Measurements from ENCODE around the gene CUL2. TPM values are rescaled to one million over a fixed set of nuclear protein-coding genes. Genes with fewer than 3 reads are reported as not detected.

Gene CUL2
- total RNA-seq, 2 experiments from 2014 or later = 37.4 to 40.2 TPM

DNA sequence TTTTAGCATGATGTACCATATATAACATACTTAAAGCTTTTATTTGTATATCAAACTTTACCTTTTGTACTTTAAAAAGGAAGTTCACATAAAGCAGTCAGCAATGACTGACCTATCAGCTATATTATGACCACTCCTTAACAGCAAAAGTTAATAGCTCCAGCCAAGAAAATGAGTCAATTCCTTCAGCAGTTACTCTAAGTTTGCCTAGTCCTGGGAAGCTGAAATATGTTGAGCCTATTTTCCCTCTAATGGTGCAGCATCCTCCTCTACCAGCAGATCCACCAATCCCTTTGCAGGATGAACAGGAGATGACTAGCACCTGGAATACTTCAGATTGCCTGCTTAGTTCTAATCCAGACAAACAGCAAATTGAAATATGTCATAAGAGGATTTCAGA, 64.2 kb downstream of the CUL2 start:
- POLR2A ChIA-PET = interaction anchor here (0.6 kb wide), 1 partner anchor 49 kb away, joined by 3 read pairs; no protein-coding TSS in a partner anchor
- H3K4me3 Mint-ChIP-seq = no peak overlapping the region

DNA sequence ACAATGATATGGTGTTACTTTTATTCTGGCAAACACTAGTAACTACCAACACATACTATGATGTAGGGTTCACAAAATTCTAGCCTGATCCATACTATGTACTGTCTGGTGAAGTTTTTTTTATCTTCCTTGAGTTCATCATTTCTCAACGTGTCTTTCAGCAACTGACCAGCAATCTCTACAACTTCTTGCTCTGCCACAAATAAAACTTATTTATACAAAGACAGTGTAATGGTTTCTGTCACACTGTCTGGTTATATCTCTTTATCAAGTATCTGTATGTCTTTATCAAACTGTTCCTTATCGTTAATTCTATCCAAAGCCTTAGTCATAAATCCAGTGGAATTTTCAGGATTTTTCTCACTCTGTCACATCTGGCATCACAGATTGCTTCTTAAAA, 69.7 kb downstream of the CUL2 start:
- Mint-ChIP-seq H3K9me3 (no peaks in the 10 kb centered on the region), H3K36me3 (ENCODE audit: low read depth) (peaks cover 23% of the 10 kb centered on the region), H3K4me3 (no peak overlapping the region), H3K27ac (no peak overlapping the region), H3K27me3 (no peaks in the 10 kb centered on the region), H3K4me1 (ENCODE audit: low read depth) (peaks cover 10% of the 10 kb centered on the region)
- intact Hi-C loops (cut with micrococcal nuclease) = no loop called here
- ChIA-PET POLR2A (no interaction called here), CTCF (no interaction called here)
- ATAC-seq = no peak
- no peak for DNase-seq
- no peak for TF ChIP-seq CTCF (IDR thresholded peaks at IDR 0.05)

More for the DNA sequence above, 64.2 kb downstream of the CUL2 start:
- CTCF ChIA-PET = interaction anchor here (1.2 to 3.2 kb wide), 5 partner anchors 9 to 95 kb away, joined by 3 to 21 read pairs (median 4); no protein-coding TSS in a partner anchor
- DNase-seq (no peak), ATAC-seq (no peak)
- intact Hi-C loops (cut with micrococcal nuclease) = no loop called here
- Mint-ChIP-seq H3K27me3 (no peaks in the 10 kb centered on the region), H3K36me3 (ENCODE audit: low read depth) (peaks cover 25% of the 10 kb centered on the region), H3K9me3 (no peaks in the 10 kb centered on the region), H3K27ac (no peak overlapping the region), H3K4me1 (ENCODE audit: low read depth) (no peaks in the 10 kb centered on the region)
- TF ChIP-seq CTCF (IDR thresholded peaks at IDR 0.05) = no peak

DNA sequence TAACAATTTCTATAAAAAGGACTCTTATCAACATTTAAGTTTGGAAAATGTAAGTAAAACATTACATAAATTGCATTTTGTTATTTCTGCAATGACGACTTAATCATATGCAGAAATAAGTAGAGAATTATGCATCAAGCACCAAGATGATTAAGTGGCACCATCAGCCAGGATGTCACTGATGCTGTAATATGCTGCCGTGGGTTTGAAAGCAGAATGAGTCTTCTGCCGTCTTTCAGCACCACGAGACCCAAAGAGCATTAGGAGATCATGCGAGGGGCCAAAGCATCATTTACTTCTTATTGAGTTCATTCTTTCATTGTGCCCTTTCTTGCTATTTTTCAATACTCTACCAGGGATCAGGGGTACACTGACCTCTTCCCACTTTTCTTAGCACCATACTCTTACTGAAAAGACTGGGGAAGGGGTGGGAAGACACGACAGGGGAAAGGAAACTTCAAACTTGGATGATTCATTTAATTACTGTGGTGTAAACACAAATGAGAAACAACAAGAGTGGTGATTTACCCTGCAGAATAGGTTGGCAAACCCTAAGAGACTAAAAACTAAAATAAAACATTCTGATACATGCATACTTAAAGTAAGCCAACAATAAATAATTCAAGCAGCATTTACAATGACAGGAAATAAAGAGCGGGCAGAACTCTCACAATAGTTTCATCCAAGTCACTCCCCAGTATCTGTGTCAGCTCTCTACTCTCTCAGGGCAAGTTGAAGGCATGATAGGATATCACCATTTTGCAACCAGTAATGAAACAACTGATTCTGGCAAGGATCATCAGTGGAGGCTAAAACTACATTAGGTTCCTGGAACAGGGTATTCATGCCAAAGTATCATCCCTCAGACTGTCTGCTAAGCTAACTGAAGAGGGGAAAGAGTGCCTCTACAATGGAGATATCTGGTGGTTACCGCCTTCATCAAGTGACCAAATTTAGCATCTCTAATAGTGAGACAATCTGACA, 70.8 kb downstream of the CUL2 start:
- no peak for TF ChIP-seq CTCF (IDR thresholded peaks at IDR 0.05)
- Mint-ChIP-seq H3K4me3 (no peak overlapping the region), H3K4me1 (ENCODE audit: low read depth) (peaks cover 10% of the 10 kb centered on the region), H3K9me3 (no peaks in the 10 kb centered on the region), H3K27me3 (no peaks in the 10 kb centered on the region), H3K36me3 (ENCODE audit: low read depth) (peaks cover 20% of the 10 kb centered on the region), H3K27ac (peak overlapping the region; percentile 74)
- intact Hi-C loops (cut with micrococcal nuclease) = no loop called here
- DNase-seq (no peak), ATAC-seq (no peak)
- CTCF ChIA-PET = interaction anchor here (1.7 kb wide), 1 partner anchor 25 kb away, joined by 3 read pairs; no protein-coding TSS in a partner anchor
- POLR2A ChIA-PET = no interaction called here

DNA sequence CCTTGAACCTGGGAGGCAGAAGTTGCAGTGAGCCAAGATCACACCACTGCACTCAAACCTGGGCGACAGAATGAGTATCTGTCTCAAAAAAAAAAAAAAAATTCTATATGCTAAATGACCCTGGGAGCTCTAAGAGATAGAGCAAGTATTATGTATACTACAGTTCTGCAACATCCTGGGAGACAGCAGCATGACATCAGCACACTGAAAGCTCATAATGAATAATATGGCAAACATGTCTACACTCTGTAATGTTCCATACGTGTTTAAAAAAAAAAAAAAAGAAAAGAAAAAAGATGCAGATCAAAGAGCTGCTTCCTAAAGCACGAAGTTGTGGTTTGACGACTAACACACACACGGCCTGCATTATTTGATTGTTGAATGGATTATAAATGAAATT, 72.5 kb downstream of the CUL2 start:
- no peak for DNase-seq
- CTCF ChIA-PET = interaction anchor here (0.7 to 0.8 kb wide), 2 partner anchors 9 to 23 kb away, joined by 3 read pairs; no protein-coding TSS in a partner anchor
- H3K9me3 Mint-ChIP-seq = no peaks in the 10 kb centered on the region
- H3K4me3 Mint-ChIP-seq = no peak overlapping the region
- peaks cover 22% of the 10 kb centered on the region for H3K36me3 Mint-ChIP-seq (ENCODE audit: low read depth)
- no peak overlapping the region for H3K27ac Mint-ChIP-seq
- intact Hi-C loops (cut with micrococcal nuclease) = no loop called here
- peak; percentile 37 for ATAC-seq
- no peaks in the 10 kb centered on the region for H3K27me3 Mint-ChIP-seq
- TF ChIP-seq CTCF (IDR thresholded peaks at IDR 0.05) = no peak
- POLR2A ChIA-PET = no interaction called here
- peaks cover 10% of the 10 kb centered on the region for H3K4me1 Mint-ChIP-seq (ENCODE audit: low read depth)

DNA sequence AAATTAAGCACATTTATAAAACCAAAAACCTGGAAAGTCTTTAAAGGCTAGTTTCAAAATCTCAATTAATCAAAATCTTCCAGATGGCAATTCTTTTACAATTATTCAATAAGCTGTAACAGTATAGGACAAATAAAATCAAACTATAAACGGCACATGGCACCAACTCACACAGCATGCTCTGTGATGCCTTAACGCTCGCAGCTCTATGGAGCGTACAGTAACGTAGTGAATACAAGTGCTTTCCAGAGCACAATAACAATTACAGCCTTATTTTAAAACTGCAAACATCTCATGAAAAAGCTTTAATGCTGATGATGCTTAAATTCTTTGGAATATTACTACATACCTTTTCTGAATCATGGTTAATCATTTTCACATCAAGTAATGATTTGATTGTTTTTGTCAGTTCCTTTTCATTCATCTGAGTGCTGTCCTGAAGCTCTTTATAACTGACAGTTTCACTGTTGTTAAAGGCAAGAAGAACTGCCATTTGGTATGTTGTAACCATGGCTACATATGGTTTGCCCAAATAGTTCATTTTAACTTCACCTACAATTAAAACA, 74.2 kb downstream of the CUL2 start:
- no peak for ATAC-seq
- Mint-ChIP-seq H3K36me3 (ENCODE audit: low read depth) (peaks cover 16% of the 10 kb centered on the region), H3K27me3 (no peaks in the 10 kb centered on the region), H3K27ac (peak overlapping the region; percentile 1), H3K4me3 (no peak overlapping the region), H3K4me1 (ENCODE audit: low read depth) (peaks cover 10% of the 10 kb centered on the region), H3K9me3 (no peaks in the 10 kb centered on the region)
- ChIA-PET POLR2A (no interaction called here), CTCF (interaction anchor here (1.2 kb wide), 1 partner anchor 21 kb away, joined by 3 read pairs; no protein-coding TSS in a partner anchor)
- no peak for DNase-seq
- TF ChIP-seq CTCF (IDR thresholded peaks at IDR 0.05) = no peak
- intact Hi-C loops (cut with micrococcal nuclease) = no loop called here
